ENCODE measurements around the gene STKLD1.

DNA sequence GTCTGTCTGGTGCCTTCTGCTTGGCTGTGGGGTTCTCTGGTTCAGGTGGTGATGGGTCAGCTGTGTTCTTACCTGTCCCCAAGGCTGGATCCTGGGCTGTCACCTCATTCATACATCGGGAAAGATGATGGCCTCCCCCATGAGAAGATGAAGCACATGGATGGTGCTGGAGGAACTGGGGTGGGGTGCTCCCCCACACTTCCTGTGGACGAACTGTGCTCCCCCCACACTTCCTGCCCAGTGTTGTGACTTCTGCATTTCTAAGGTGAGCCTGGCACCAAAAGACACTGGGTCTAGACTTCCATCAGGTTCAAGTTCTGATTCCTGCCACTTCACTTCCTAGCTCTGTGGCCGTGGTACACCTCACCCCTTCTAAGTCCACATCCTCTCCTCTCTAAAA lies 35.9 kb upstream of the STKLD1 start:
- no peak for TF ChIP-seq CTCF (IDR thresholded peaks at IDR 0.05)
- TF ChIP-seq POLR2A (IDR thresholded peaks at IDR 0.05): no peak

All from esophagus squamous epithelium (tissue), 4 donors.